SK-N-MC (cell line): ENCODE measurements around the gene RHOH.

Experiments
- EZH2 ChIP-seq: fragments of 200-600 bp; sonication (generic); IDR thresholded peaks from one replicate; pipeline ENCODE4 v1.6.1; 2017; ENCODE audit warnings: antibody characterized with exemption
- POLR2AphosphoS5 ChIP-seq: IDR thresholded peaks from 2 replicates; pipeline ENCODE4 v1.6.1; 2012; ENCODE audit warnings: mild to moderate bottlenecking, low read depth, low read length, borderline replicate concordance

- TF ChIP-seq POLR2AphosphoS5 (no peak), EZH2 (no peak)
Observed at GRCh38 chr4:40216622-40217366, 20.0 kb downstream of the RHOH start.
